H1 (cell line): ENCODE measurements around the gene PRKAG3. TPM values are rescaled to one million over a fixed set of nuclear protein-coding genes. Genes with fewer than 3 reads are reported as not detected.

Experiments used
- CTCF ChIA-PET: fragments of 300-600 bp; sonication (Branson Sonifier 250); formaldehyde crosslinking; loops from one replicate; lab custom pipeline; 2021; ENCODE audit not compliant: partially characterized antibody; lab: Charles Lee
- POLR2A ChIA-PET: fragments of 300-600 bp; sonication (Branson Sonifier 250); formaldehyde crosslinking; loops from one replicate; lab custom pipeline; 2021; ENCODE audit warnings: inconsistent platforms; ENCODE audit not compliant: partially characterized antibody; lab: Charles Lee
- DNase-seq, 2 experiments: peaks; one replicate each; pipeline versions ENCODE4 v3.0.0 to v3.0.0-alpha.2; 2010 to 2022; ENCODE audit warnings: low spot score in 2 of 2, low read depth in 1 of 2, mixed read lengths in 1 of 2
- FAIRE-seq: peaks from 2 replicates; lab custom pipeline; 2011; peaks lifted over from hg19 to GRCh38; lab: Jason Lieb, UNC
- H2AFZ ChIP-seq: 2 replicates; pipeline ENCODE4 v1.8.1; 2012; ENCODE audit warnings: low read length, inconsistent platforms
- H2AK5ac ChIP-seq: 2 replicates; pipeline ENCODE4 v1.6.1; 2013; ENCODE audit warnings: low read depth, low read length
- H2BK120ac ChIP-seq: replicated peaks from 2 replicates; pipeline ENCODE3; 2013; ENCODE audit warnings: low read depth, low read length, inconsistent platforms
- H2BK12ac ChIP-seq: 2 replicates; pipeline ENCODE4 v1.6.1; 2013; ENCODE audit warnings: low read depth, low read length
- H2BK15ac ChIP-seq: 2 replicates; pipeline ENCODE4 v1.6.1; 2013; ENCODE audit warnings: low read length
- H2BK20ac ChIP-seq: 2 replicates; pipeline ENCODE4 v1.6.1; 2013; ENCODE audit warnings: low read length
- H2BK5ac ChIP-seq: 2 replicates; pipeline ENCODE4 v1.6.1; 2013; ENCODE audit warnings: low read depth, low read length
- H3K14ac ChIP-seq: 2 replicates; pipeline ENCODE4 v1.6.1; 2013; ENCODE audit warnings: inconsistent platforms; ENCODE audit not compliant: insufficient read length
- H3K18ac ChIP-seq: 2 replicates; pipeline ENCODE4 v1.6.1; 2013; ENCODE audit warnings: low read length; ENCODE audit errors: extremely low read depth
- H3K23ac ChIP-seq: 2 replicates; pipeline ENCODE4 v1.6.1; 2013; ENCODE audit warnings: inconsistent platforms; ENCODE audit not compliant: insufficient read length
- H3K23me2 ChIP-seq: 2 replicates; pipeline ENCODE4 v1.6.1; 2013; ENCODE audit warnings: low read depth, low read length
- H3K27ac ChIP-seq: 2 replicates; pipeline ENCODE4 v1.6.1; 2011; ENCODE audit warnings: low read depth, low read length, inconsistent platforms
- H3K27me3 ChIP-seq, 4 experiments: replicated peaks in 1 of 4; 1 replicate in 1 of 4; 2 replicates in 3 of 4; pipeline versions ENCODE4 v1.6.1 to v1.8.1; 2011 to 2013; ENCODE audit warnings: low read length in 3 of 4, mild to moderate bottlenecking in 3 of 4, inconsistent platforms in 2 of 4, mixed read lengths in 2 of 4, moderate library complexity in 1 of 4; ENCODE audit not compliant: control insufficient read depth in 3 of 4, insufficient read depth in 3 of 4; ENCODE audit errors: extremely low read depth in 1 of 4
- H3K36me3 ChIP-seq, 4 experiments: 2 replicates each; pipeline versions ENCODE4 v1.6.1 to v1.8.1; 2011 to 2013; ENCODE audit warnings: mild to moderate bottlenecking in 4 of 4, low read length in 3 of 4, moderate library complexity in 2 of 4, control low read depth in 1 of 4, inconsistent platforms in 1 of 4; ENCODE audit not compliant: insufficient read depth in 4 of 4, control insufficient read depth in 2 of 4
- H3K4ac ChIP-seq: replicated peaks from 2 replicates; pipeline ENCODE3; 2013; ENCODE audit warnings: low read length, low read depth, mixed read lengths, inconsistent platforms; ENCODE audit not compliant: insufficient read length
- H3K4me1 ChIP-seq, 4 experiments: replicated peaks in 1 of 4; 1 replicate in 1 of 4; 2 replicates in 3 of 4; pipeline versions ENCODE4 v1.6.1 to v1.8.1; 2011 to 2013; ENCODE audit warnings: low read length in 3 of 4, inconsistent platforms in 2 of 4, mixed read lengths in 1 of 4; ENCODE audit not compliant: insufficient read depth in 4 of 4, control insufficient read depth in 3 of 4
- H3K4me2 ChIP-seq, 2 experiments: 2 replicates each; pipeline versions ENCODE4 v1.6.1 to v1.8.1; 2011 to 2013; ENCODE audit warnings: low read depth in 2 of 2, low read length in 2 of 2, control low read depth in 1 of 2, inconsistent platforms in 1 of 2, mild to moderate bottlenecking in 1 of 2; ENCODE audit not compliant: insufficient read depth in 1 of 2
- H3K4me3 ChIP-seq, 4 experiments: fragments of 200-600, 300-600 bp in 1 of 4; sonication (generic), shearing (Covaris generic), sonication (Bioruptor Twin) in 1 of 4; 2 replicates each; pipeline versions ENCODE4 v1.5.1 to v1.8.1; 2011 to 2016; ENCODE audit warnings: low read length in 4 of 4, low read depth in 3 of 4, control low read depth in 2 of 4, inconsistent platforms in 2 of 4, mild to moderate bottlenecking in 2 of 4, mixed read lengths in 1 of 4, moderate library complexity in 1 of 4; ENCODE audit not compliant: insufficient read depth in 2 of 4; ENCODE audit errors: extremely low read depth in 1 of 4
- H3K56ac ChIP-seq: replicated peaks from 2 replicates; pipeline ENCODE3; 2013; ENCODE audit warnings: low read depth, mild to moderate bottlenecking, mixed read lengths, low read length, inconsistent platforms; ENCODE audit not compliant: insufficient read length
- H3K79me1 ChIP-seq: 2 replicates; pipeline ENCODE4 v1.6.1; 2013; ENCODE audit warnings: low read depth, low read length, control low read depth
- H3K79me2 ChIP-seq, 2 experiments: 2 replicates each; pipeline versions ENCODE4 v1.6.1 to v1.8.1; 2012 to 2013; ENCODE audit warnings: low read length in 2 of 2, mild to moderate bottlenecking in 2 of 2, inconsistent platforms in 1 of 2; ENCODE audit not compliant: insufficient read depth in 2 of 2, control insufficient read depth in 1 of 2
- H3K9ac ChIP-seq, 4 experiments: replicated peaks in 1 of 4; 1 replicate in 1 of 4; 2 replicates in 3 of 4; pipeline versions ENCODE4 v1.6.1 to v1.8.1; 2011 to 2013; ENCODE audit warnings: low read depth in 3 of 4, low read length in 3 of 4, control low read depth in 2 of 4, mild to moderate bottlenecking in 2 of 4, moderate library complexity in 2 of 4, inconsistent platforms in 1 of 4; ENCODE audit errors: extremely low read depth in 1 of 4
- H3K9me3 ChIP-seq, 2 experiments: 2 replicates each; pipeline versions ENCODE4 v1.6.1 to v1.8.1; 2012 to 2013; ENCODE audit warnings: mild to moderate bottlenecking in 2 of 2, moderate library complexity in 2 of 2, control low read depth in 1 of 2, inconsistent platforms in 1 of 2, low read depth in 1 of 2, low read length in 1 of 2, mixed read lengths in 1 of 2; ENCODE audit not compliant: insufficient read depth in 2 of 2
- H4K20me1 ChIP-seq, 2 experiments: replicated peaks in 1 of 2; 2 replicates each; pipeline versions ENCODE3 to v1.8.1; 2011 to 2013; ENCODE audit warnings: inconsistent platforms in 2 of 2, low read length in 2 of 2, mild to moderate bottlenecking in 1 of 2; ENCODE audit not compliant: insufficient read depth in 2 of 2, control insufficient read depth in 1 of 2
- H4K5ac ChIP-seq: 2 replicates; pipeline ENCODE4 v1.6.1; 2013; ENCODE audit warnings: low read length, low read depth, mixed read lengths, inconsistent platforms; ENCODE audit not compliant: insufficient read length
- H4K8ac ChIP-seq: 2 replicates; pipeline ENCODE4 v1.8.0; 2013; ENCODE audit warnings: mild to moderate bottlenecking, moderate library complexity, low read length, inconsistent platforms; ENCODE audit not compliant: insufficient read depth; ENCODE audit errors: extremely low read depth
- H4K91ac ChIP-seq: replicated peaks from 2 replicates; pipeline ENCODE3; 2013; ENCODE audit warnings: low read length, mixed read lengths, inconsistent platforms; ENCODE audit not compliant: insufficient read length
- ASH2L ChIP-seq: fragments of 200-600, 300-600 bp; sonication (generic); IDR thresholded peaks from one replicate; pipeline ENCODE4 v1.7.1; 2017; ENCODE audit warnings: low read length
- BRCA1 ChIP-seq: IDR thresholded peaks from 2 replicates; pipeline ENCODE4 v1.6.1; 2012; ENCODE audit warnings: low read depth, low read length, improper control_type of control experiment
- EZH2 ChIP-seq: fragments of 200-600 bp; sonication (generic); IDR thresholded peaks from 2 replicates; pipeline ENCODE4 v1.7.1; 2012; ENCODE audit warnings: low read depth, mild to moderate bottlenecking, moderate library complexity, low read length, inconsistent platforms; ENCODE audit not compliant: severe bottlenecking
- JUND ChIP-seq: IDR thresholded peaks from 2 replicates; pipeline ENCODE4 v1.6.1; 2011; ENCODE audit warnings: mild to moderate bottlenecking, improper control_type of control experiment, low read length
- RNF2 ChIP-seq: fragments of 200-900, 300-1000 bp; sonication (generic); IDR thresholded peaks from 2 replicates; pipeline ENCODE4 v1.7.1; 2016; ENCODE audit warnings: borderline replicate concordance, low read depth, mild to moderate bottlenecking, antibody characterized with exemption, low read length; ENCODE audit not compliant: poor library complexity, severe bottlenecking; ENCODE audit errors: missing control alignments
- SUZ12 ChIP-seq: fragments of 200-600 bp; sonication (generic); IDR thresholded peaks from 2 replicates; pipeline ENCODE4 v1.6.1; 2012; ENCODE audit warnings: mild to moderate bottlenecking, inconsistent platforms, low read length, moderate library complexity, mixed read lengths
- TCF12 ChIP-seq: IDR thresholded peaks from 2 replicates; pipeline ENCODE4 v1.6.1; 2011; ENCODE audit warnings: low read depth, mild to moderate bottlenecking, low read length
- USF2 ChIP-seq: IDR thresholded peaks from 2 replicates; pipeline ENCODE4 v1.6.1; 2011; ENCODE audit warnings: low read length, improper control_type of control experiment
- WGBS, 2 experiments: shearing (Covaris generic) in 1 of 2; methylation state at CpG; one replicate each; pipeline versions ENCODE4 v1.1.6 to v1.1.7; 2013 to 2015; ENCODE audit warnings: low lambda C conversion rate in 2 of 2, mixed read lengths in 2 of 2, inconsistent platforms in 1 of 2, low coverage in 1 of 2, missing lambda C conversion rate in 1 of 2; ENCODE audit not compliant: insufficient replicate concordance in 2 of 2, insufficient coverage in 1 of 2, insufficient read length in 1 of 2; ENCODE audit errors: extremely low coverage in 1 of 2, missing lambda C conversion rate in 1 of 2; 5-methylcytosine and 5-hydroxymethylcytosine counted together
- polyA plus RNA-seq, 7 experiments: library from polyadenylated mRNA; depleted of rRNA in 3 of 7; stranded (reverse) in 5 of 7; unstranded in 2 of 7; fragments of >200 nt in 5 of 7; fragments of 200-250 nt in 2 of 7; gene quantifications; 1 replicate in 5 of 7; 2 replicates in 1 of 7; 4 replicates in 1 of 7; pipeline versions ENCODE4 v1.2.1 to v1.2.3, GENCODE V29; 2011 to 2013; ENCODE audit warnings: missing spikeins in 2 of 7, mixed read lengths in 2 of 7
- total RNA-seq: library from RNA; stranded (reverse); fragmentation: NEBNext Ultra II Directional; extraction: Animal tissue kit (Norgen Biotek cat#: 25700); gene quantifications from 2 replicates; pipeline ENCODE4 v1.2.1, GENCODE V29; 2021

The PRKAG3 gene
- total and polyA plus RNA-seq, 2 of the 8 experiments (the other 6 are each of a cell fraction or from before 2014, with no cell fraction given), result not detected

DNA sequence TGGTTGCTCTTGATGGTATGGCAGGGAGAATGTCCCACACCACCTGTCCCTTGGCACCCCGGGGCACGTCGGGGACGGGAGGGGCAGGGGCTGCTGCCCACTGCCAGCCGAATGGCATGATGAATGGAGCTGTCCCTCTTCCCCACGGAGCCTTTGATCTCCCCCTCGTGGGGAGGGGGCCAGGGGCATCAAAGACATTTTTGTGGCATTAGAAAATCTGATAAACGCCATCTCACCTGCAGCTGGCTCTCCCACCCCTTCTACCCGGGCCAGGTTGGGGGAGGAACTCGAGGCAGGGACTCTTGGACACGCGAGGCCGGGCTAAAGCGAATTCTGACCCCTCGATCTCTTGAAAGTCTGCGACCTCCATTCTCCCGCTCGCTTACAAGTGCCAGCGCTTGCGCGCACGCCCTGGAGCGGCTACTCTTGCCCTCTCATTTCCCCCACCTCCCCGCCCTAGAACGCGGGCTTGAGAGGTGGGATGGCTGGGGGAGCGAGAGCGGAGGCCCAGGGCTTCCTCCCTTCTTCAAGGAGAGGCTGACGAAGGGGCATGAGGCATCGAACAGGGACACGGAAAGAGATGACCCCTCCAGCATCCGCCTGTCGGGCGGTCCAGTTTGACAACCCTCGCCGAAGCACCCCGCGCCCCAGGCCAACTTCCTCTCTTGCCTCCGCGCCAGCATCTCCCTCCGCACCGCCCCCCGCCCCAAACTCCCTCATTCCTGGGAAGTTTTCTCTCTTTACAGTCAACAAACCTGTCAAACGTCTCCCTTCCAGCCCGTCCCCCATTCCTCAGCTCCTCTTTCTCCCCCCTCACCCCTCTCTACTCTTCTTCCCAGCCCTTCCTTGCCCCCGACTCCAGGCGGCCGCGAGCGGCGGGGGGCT lies 27.3 kb upstream of the PRKAG3 start:
- H3K4me3 ChIP-seq, result peak overlapping the region; percentile 21 to 56 (median 25); a peak in 7 of 8 replicates
- FAIRE-seq, result no peak
- WGBS, 2 experiments, result 6% methylated on average over 32 of the region's 51 CpGs; no CpG with 5 or more reads in 1 of the 2 experiments

More for the DNA sequence above, 27.3 kb upstream of the PRKAG3 start:
- ChIA-PET CTCF (interaction anchor here (0.6 to 3.3 kb wide), 16 partner anchors 9 to 144 kb away, joined by 3 to 27 read pairs (median 6); partner anchors contain the start of gene WNT10A), POLR2A (interaction anchor here (0.6 to 1.3 kb wide), 3 partner anchors 9 to 37 kb away, joined by 3 read pairs; no protein-coding TSS in a partner anchor)
- H3K18ac ChIP-seq, result no peak overlapping the region
- H2BK5ac ChIP-seq, result no peak overlapping the region
- H2BK120ac ChIP-seq, result no peak overlapping the region
- H3K4me2 ChIP-seq, result peak overlapping the region; percentile 63 to 72
- no peak overlapping the region for H4K5ac ChIP-seq
- no peaks in the 10 kb centered on the region for H3K9me3 ChIP-seq
- no peak overlapping the region for H2BK15ac ChIP-seq
- H4K91ac ChIP-seq, result no peak overlapping the region
- H3K79me1 ChIP-seq, result no peaks in the 10 kb centered on the region
- H3K27ac ChIP-seq, result no peak overlapping the region
- peaks cover 0 to 2% (median 0%) of the 10 kb centered on the region in 4 experiments; a peak in 1 of 8 replicates for H3K36me3 ChIP-seq
- no peaks in the 10 kb centered on the region for H3K79me2 ChIP-seq
- no peak overlapping the region for H3K4ac ChIP-seq
- no peak overlapping the region for H3K9ac ChIP-seq
- H3K23me2 ChIP-seq, result peaks cover 5% of the 10 kb centered on the region; the same call in 1 of the 2 replicates
- no peak overlapping the region for H3K14ac ChIP-seq
- no peak overlapping the region for H3K23ac ChIP-seq
- 0 out of 2 replicates have a peak overlapping the region, but pooled peaks have one; percentile 68 for H2BK12ac ChIP-seq
- no peak overlapping the region for H2AK5ac ChIP-seq
- no peak overlapping the region for H3K56ac ChIP-seq
- H3K27me3 ChIP-seq, result peaks cover 83 to 98% (median 97%) of the 10 kb centered on the region in 4 experiments
- peak; percentile 91 for TF ChIP-seq SUZ12
- no peak for TF ChIP-seq BRCA1
- peak; percentile 95 for TF ChIP-seq EZH2
- peak; percentile 43 for TF ChIP-seq ASH2L
- TF ChIP-seq JUND, result no peak
- no peak for TF ChIP-seq TCF12
- TF ChIP-seq USF2, result no peak
- peak; percentile 72 for TF ChIP-seq RNF2
- H2BK20ac ChIP-seq, result no peak overlapping the region
- peaks cover 11 to 17% of the 10 kb centered on the region in 2 experiments for H4K20me1 ChIP-seq
- DNase-seq, result peak in 1 of 2 experiments; percentile 74
- no peak overlapping the region for H2AFZ ChIP-seq
- H3K4me1 ChIP-seq, result peaks cover 13 to 44% (median 25%) of the 10 kb centered on the region in 4 experiments
- H4K8ac ChIP-seq, result no peak overlapping the region
